GM19351 (cell line): ENCODE results near the gene CHMP1A.
"Not testable (repeated sequence)": the region's sequence is repeated elsewhere in the genome, so short reads cannot be mapped to it uniquely, and the experiment has no call there.

ENCODE experiments used
- ATAC-seq: cut with Tn5 transposase; IDR thresholded peaks from one replicate; pipeline ENCODE4 v1.9.1; 2021; ENCODE audit warnings: mild to moderate bottlenecking, moderate library complexity; ENCODE audit not compliant: unreplicated experiment

CHMP1A gene

DNA sequence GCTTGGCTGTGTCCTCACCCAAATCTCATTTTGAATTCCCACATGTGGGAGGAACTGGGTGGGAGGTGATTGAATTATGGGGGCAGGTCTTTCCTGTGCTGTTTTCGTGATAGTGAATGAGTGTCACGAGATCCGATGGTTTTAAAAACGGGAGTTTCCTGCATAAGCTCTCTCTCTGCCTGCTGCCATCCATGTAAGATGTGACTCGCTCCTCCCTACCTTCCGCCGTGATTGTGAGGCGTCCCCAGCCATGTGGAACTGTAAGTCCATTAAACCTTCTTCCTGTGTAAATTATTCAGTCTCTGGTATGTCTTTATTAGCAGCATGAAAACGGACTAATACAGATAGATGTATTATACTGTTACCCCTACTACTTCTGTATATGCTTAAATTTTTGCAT lies 3.7 kb upstream of the CHMP1A start:
- ATAC-seq, result no peak

- no peak for ATAC-seq
Observed at GRCh38 chr16:89660146-89660545, 2.6 kb upstream of the CHMP1A start.

- ATAC-seq, result no peak
Observed at GRCh38 chr16:89658221-89658879, 842 bp upstream of the CHMP1A start.

DNA sequence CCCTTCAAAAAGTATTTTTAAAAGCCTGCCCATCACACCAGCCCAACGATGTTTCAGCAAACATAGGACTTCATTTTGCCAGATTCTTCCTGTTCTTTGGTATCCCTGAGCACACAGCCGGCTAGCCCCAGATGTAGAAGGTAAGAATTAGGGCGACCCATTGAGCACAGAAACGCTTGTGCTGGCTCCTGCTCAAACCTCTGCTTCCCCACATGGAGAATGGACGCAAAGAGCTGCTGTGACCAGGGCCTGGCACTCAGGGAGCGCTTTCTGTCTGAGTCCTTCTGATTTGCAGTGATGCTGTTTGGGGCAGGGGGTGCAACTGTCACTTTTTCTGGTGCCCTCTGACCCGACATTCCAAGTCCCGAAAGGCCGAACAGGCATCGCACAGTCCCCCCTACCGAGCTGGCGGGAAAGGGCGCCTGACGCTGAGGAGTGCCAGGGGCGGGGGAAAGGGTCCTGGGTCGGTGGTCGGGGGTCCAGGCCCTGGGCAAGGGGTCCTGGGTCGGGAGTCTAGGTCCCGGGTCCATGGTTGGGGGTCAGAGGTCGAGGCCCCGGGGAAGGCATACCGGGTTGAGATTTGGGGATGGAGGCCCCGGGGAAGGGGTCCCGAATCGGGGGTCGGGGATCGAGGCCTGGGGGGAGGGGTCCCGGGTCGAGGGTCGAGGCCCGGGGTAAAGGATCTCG lies 930 bp downstream of the CHMP1A start:
- ATAC-seq, result no peak

GRCh38 chr16:89655062-89655643 lies 2.4 kb downstream of the CHMP1A start:
- no peak for ATAC-seq

DNA sequence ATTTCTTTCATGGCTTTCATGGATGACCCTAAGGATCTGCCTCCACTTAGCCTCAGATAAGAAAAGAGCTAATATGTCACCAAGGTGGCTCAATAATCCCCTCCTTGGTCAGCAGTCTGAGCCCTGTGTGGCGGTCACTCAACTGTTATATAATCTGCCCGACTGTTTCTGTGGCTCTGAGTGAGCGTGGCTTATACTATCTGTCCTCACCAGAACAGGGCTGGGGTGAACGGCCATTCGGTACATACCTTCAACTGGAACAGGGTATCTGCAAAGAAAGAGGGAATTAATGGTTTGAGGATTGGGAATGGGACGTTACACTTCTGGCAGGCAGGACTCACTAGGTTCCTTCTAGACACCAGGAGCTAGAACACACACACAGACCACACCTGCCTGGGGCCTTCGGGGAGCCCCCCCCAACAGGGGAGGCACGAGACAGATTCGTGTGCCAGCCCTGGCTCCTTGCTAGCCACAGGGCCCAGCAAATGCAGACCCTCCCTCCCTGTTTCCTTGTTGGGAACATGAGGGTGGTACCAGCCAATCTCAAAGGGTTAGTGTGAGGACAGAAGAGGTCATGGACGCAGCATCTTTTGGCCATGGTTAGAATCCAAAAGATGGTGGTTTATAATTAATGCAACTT lies 3.7 kb downstream of the CHMP1A start:
- no peak for ATAC-seq

GRCh38 chr16:89651584-89651983 lies 5.9 kb downstream of the CHMP1A start:
- no peak for ATAC-seq

- no peak for ATAC-seq
Observed at GRCh38 chr16:89646906-89647305, 10.6 kb downstream of the CHMP1A start.

- ATAC-seq, result no peak
Observed at GRCh38 chr16:89646270-89646669, 11.2 kb downstream of the CHMP1A start.

DNA sequence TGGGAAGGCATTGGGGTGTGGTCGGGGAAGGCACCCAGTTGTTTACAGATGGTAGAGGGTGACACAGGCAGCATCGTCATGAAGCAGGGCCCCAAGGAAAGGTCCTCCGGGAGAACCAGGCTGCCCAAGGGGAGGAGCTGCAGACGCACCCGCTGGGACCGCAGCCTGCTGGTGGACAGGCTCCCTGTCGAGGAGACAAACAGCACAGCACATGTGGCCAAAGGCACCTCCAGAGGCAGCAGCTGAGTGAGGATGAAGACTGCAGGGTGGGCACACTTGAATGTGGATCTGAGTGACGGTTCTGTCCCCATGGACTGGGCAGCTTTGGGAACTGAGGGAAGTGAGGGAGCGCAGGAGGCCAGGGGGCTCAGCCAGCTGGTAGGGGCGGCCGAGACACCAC lies 12.4 kb downstream of the CHMP1A start:
- ATAC-seq, result no peak

DNA sequence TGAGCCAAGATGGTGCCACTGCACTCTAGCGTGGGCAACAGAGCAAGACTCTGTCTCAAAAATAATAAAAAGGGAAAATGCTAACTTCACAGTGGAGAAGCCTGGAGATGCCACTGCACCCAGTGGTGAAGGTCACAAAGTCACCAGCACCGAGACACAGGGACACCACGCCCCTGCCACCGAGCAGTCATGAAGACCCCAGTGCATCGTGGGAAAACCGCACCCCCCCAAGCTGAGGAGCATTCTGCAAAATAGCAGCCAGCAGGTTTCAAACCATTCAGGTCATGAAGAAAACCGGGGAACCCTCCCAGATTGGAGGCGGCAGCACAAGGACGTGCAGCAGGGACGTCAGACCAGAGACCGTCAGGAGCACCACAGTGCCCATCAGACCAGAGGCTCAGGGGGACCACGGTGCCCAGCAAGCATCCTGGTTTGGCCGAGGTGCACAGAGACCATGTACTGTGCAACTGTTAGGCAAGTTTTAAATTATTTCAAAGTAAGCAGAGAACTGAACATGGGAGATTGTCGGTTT lies 13.7 kb downstream of the CHMP1A start:
- no peak for ATAC-seq

DNA sequence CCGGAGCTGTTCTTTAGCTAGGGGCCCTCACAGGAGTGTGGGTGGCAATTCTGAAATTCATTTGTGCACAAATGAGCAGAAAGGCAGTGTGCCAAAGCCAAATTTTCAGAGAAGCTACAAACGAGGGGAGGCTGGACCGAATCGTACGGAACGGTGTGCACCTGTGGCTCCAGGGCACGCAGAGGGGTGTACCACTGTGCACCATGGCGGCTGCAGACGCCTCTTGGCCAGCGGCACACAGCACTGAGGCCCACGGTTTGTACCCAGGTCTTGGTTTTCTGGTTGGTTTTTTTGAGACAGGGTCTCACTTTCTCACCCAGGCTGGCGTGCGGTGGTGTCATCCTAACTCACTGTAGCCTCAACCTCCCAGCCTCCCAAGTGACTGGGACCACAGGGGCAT lies 14.9 kb downstream of the CHMP1A start:
- ATAC-seq, result no peak

DNA sequence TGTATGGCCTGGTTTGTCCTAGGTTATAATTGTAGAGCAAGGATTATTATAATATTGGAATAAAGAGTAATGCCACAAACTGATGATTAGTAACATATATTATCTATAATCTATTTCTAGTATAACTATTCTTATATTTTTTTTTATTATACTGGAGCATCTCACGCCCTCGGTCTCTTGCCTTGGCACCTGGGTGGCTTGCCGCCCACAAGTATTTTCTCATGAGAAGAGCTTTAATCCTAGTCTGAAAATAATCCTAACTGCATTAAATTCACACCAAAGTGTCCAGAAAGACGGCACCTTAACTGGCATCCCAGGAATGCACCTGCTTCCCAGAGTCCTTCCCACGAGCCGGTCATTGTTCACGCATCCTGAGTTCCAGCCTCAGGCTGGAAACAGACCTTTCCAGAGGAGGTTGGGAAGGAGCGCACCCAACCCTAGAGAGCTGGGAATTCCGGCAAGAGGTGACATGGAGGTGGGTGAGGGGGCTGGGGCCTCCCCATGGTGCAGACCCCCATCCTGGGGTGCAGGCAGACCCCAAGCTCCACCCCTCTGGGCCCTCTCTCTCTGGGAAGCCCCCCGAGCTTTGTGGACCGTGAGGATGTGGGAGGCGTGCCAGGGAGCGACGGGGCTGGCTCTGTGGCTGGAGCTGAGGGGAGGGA lies 15.9 kb downstream of the CHMP1A start:
- no peak for ATAC-seq

- ATAC-seq, result no peak
Observed at GRCh38 chr16:89639385-89639784, 18.1 kb downstream of the CHMP1A start.

DNA sequence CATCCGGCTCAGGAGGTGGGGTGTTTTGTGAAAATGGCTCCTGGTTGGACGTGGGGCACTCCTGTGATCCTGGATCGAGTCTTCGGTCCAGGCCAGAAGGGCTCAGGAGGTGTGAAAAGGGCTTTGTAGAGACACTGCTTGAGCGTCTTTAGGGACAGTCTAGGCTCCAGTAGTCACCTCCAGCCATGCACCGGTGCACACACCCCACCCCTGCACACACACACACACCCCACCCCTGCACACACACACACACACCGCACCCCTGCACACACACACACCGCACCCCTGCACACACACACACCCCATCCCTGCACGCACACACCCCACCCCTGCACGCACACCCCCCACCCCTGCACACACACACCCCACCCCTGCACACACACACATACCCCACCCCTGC lies 19.1 kb downstream of the CHMP1A start:
- ATAC-seq, result no peak

DNA sequence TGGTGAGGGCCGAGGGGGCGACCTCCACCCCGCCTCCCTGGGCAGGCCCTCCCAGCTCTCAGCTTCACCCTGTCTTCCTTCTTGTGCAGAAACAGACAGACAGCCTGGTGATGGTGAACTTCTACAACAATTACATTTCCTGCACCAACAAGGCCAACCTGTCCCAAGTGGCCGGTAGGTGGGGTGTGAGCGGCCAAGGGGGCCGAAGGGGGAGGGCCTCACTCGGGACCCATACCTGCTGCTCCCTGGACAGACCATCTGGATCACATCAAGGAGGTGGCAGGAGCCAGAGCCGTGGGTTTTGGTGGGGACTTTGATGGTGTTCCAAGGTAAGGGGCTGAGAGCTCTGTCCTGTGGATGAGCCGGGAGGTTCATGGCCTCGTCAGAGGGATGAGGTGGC lies 20.1 kb downstream of the CHMP1A start:
- no peak for ATAC-seq

GRCh38 chr16:89636663-89637062 lies 20.8 kb downstream of the CHMP1A start:
- ATAC-seq, result no peak

DNA sequence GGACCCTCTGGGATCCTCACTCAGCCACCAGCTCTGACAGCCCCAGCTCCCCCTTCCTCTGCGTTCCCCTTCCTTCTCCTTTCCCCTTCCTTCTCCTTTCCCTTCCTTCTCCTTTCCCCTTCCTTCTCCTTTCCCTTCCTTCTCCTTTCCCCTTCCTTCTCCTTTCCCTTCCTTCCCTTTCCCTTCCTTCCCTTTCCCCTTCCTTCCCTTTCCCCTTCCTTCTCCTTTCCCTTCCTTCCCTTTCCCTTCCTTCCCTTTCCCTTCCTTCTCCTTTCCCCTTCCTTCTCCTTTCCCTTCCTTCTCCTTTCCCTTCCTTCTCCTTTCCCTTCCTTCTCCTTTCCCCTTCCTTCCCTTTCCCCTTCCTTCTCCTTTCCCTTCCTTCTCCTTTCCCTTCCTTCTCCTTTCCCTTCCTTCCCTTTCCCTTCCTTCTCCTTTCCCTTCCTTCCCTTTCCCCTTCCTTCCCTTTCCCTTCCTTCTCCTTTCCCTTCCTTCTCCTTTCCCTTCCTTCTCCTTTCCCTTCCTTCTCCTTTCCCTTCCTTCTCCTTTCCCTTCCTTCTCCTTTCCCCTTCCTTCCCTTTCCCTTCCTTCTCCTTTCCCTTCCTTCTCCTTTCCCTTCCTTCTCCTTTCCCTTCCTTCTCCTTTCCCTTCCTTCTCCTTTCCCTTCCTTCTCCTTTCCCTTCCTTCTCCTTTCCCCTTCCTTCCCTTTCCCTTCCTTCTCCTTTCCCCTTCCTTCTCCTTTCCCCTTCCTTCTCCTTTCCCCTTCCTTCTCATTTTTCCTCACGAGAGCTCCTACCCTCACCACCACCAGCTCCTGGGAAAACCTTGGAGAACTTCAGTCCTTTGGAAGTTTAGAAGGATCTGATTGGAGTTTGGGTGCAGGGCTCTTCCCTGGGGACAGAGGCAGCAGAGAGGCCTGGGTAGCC lies 22.8 kb downstream of the CHMP1A start:
- ATAC-seq, result not testable (repeated sequence)

DNA sequence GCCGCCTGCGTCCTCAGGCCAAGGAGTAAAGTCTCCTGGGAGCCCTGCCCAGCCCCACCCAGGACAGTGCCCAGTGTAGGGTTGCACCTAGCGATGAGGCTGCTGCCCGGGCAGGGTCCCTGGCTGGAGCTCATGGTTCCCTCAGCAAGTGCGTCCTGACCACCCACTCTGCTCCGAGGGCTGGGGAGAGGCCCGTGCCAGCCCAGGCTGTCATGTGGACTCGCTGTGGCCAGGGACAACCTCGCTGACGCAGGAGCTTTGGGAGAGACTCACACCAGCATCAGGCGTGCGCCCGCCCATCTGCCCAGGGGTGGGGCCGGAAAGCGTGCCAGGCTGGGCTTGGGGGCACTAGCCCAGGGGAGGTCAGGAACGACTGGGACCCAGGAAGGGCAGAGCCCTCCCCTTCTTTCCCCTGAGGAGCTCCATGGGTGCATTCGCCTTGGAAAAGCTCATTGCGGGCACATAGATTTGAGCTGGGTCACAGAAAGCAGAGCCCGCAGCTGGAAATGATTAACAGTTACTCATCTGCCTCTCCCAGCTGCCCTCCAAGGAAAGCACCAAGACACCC lies 24.4 kb downstream of the CHMP1A start:
- ATAC-seq, result no peak
